Stimulated activated CD4-positive, alpha-beta T cell treated with anti-CD3 and anti-CD28 coated beads, Interleukin-15, amount 100 ng/mL, for 24 hours (primary cell): ENCODE measurements around the gene NDUFB6.
"Not testable (repeated sequence)": the region's sequence is repeated elsewhere in the genome, so short reads cannot be mapped to it uniquely, and the experiment has no call there.

Source experiments
- DNase-seq: peaks from one replicate; pipeline ENCODE4 v3.0.0-alpha.2; 2020

Gene NDUFB6

DNA sequence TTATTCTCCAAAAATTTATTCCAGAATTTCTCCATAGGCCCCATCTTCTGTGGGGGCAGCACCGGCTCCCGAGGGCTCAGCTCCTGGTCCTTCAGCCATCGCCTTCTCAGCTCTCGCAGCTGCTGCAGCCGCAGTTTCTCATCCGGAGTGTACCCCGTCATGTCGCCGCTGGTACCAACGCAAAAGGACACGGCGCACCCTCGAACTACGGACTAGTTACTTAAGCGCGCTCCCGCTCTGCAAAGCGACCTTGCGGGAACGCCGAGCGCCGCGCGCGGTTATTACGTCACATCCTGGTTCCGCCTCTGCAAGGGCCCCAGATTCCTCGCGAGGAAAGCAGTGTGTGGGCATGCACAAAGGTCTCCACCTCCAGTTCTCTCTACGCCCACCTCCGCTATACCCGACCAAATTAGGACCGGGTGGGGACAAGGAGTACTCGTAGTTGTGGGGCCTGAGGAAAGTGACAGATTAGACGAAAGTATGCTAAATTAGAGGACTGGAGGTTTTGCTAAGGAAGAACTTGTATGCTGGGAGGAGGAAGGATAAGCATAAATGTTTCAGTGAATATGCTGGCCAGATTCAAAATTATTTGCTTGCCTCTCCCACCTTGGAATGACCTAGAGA is at the start of gene NDUFB6:
NDUFB6 (minus strand) TSS at position 260 of the 624 bp plus-strand sequence; CDS start at position 161, 99 bp downstream.
- DNase-seq = peak; percentile 96

GRCh38 chr9:32618261-32618660 is 45.3 kb upstream of the NDUFB6 start:
- DNase-seq = no peak

DNA sequence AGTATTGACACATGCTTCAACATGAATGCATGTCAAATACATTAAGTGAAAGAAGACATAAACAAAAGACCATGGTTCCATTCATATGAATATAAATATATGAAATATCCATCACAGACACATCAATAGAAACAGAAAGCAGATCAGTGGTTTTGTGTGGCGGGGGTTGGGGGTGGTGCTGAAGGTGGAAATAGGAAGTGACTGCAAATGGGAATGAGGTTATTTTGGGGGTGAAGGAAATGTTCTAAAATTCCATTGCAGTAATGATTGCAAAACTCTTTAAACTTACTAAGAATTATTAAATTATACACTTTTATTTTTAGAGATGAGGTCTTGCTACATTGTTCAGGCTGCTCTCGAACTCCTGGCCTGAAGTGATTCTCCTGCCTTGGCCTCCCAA is 33.9 kb upstream of the NDUFB6 start:
- no peak for DNase-seq

- DNase-seq = no peak
Observed at GRCh38 chr9:32603914-32604852, 31.2 kb upstream of the NDUFB6 start.

GRCh38 chr9:32599021-32599420 is 26.1 kb upstream of the NDUFB6 start:
- not testable (repeated sequence) for DNase-seq

GRCh38 chr9:32596936-32597335 is 24.0 kb upstream of the NDUFB6 start:
- DNase-seq = no peak

- no peak for DNase-seq
Observed at GRCh38 chr9:32596096-32596865, 23.3 kb upstream of the NDUFB6 start.

DNA sequence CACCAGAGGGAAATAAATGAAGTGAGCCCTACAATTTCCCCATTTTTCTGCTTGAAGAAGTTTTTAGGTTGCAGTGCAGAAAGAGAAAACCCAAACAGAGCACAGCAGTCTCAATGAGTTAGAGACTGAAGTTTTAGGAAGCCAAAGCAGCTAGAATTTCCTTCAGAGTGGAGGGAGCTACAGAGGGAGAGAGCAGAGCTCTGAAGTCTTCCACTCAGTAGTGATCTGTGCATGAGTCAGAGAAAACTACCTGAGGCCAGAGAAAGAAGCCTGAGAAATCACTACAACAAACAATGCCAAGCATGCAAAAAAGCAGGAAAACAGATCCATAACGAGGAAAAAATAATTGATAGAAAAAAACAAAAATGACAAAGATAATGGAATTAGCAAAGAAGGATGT is 17.9 kb upstream of the NDUFB6 start:
- DNase-seq = no peak

DNA sequence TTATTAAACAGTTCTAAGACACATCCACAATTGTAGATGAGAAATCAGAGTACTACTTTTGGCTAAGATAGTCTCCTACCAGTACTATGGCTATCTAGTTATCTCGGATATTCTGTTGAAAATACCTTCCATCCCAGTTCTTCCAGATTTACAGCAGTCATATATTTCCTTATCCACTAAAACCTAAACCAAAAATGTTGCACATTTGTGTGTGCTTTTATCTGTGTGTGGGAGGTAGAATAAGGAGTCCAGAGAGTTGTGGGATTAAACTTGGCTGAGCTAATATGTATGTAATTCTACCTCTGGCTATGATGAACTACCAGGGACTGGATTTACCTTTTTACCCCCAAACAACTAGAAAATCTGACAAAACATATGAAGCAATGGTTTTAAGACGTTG is 17.5 kb upstream of the NDUFB6 start:
- DNase-seq = no peak

GRCh38 chr9:32589083-32589723 is 16.2 kb upstream of the NDUFB6 start:
- no peak for DNase-seq

GRCh38 chr9:32587901-32588300 is 14.9 kb upstream of the NDUFB6 start:
- peak; percentile 12 for DNase-seq

DNA sequence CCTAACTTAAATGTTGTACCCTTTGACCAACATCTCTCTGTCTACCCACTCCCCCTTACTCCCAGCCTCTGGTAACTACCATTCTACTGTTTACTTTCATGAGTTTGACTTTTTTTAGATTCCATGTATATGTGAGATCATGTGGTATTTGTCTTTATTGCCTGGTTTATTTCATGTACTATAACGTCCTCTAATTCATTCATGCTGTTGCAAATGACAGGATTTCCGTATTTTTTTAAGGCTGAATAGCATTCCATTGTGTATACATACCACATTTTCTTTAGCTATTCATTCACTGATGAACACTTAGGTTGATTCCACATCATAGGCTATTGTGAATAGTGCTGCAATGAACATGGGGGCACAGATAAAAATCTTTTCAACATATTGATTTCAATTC is 11.8 kb upstream of the NDUFB6 start:
- no peak for DNase-seq

DNA sequence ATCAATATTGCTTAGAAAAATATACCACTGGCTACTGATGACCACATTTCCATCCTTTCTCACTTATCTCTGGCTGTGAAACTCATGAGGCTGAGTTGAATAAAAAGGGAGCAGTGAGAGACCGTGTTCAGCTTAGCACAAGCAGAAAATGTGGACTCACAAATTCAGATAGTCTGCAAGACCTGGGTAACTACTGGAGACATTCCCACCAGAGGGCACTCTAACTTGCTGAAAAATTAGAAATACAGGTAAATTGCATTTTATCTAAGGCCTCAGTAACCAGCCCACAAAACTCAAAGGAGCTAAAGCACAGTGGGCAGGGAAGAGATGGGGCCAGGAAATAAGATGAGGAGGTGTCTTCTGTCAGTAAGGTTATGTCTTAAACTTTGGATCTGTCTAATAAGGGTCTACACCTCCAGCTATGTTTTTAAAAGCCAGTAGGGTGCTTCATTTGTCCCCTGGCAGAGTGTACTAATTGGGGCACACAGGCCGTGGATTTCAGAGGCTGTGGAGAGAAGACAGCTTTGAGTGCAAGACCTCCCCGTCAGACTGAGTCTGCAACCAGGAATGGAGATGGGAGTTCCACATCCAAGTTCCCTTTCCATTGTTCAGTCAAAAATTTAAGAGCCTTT is 8.7 kb upstream of the NDUFB6 start:
- peak; percentile 26 for DNase-seq

- no peak for DNase-seq
Observed at GRCh38 chr9:32580631-32581300, 7.8 kb upstream of the NDUFB6 start.

GRCh38 chr9:32579706-32580331 is 6.9 kb upstream of the NDUFB6 start:
- peak; percentile 83 for DNase-seq

- no peak for DNase-seq
Observed at GRCh38 chr9:32578976-32579375, 6.0 kb upstream of the NDUFB6 start.

DNA sequence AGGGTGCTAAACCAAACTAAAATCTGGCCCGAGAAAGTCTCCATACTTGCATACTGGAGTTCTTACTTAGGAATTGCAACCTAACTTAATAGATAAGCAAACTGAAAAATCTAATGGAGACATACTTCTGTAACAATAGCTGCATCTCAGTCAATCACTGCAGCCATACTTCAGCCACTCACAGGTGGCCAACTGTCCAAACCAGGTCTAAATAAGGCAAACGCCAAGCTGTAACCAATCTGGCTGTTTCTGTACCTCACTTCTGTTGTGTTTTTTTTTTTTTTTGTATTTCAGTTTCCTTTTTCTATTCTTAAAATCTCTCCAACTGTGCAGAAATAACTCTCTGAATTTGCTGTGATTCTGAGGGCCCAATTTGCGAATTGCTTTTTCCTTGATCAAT is 4.4 kb upstream of the NDUFB6 start:
- DNase-seq = no peak

GRCh38 chr9:32574858-32575257 is 1.9 kb upstream of the NDUFB6 start:
- DNase-seq = no peak

DNA sequence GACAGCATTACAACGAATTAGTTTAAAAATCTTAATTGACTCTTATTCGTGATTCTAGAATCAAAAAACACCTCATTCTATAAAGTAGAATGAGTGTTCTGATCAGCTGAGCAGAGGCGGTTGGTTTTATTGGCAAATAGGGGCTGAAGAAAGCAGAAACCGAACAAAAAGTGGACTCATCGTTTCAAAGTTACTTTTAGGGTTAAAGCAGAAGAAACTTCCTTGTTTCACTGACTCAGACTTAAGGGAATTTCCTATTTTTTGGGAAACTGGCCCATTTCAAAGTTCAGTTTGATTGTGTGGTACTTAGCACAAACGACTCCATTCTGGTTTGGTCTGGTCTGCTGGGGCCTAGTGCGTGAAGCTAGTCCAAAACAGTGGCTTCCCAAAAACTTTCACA is 862 bp upstream of the NDUFB6 start:
- no peak for DNase-seq

GRCh38 chr9:32571969-32572899 is 725 bp downstream of the NDUFB6 start:
- DNase-seq = peak; percentile 79
